HG02610 (cell line): ENCODE data around the gene FIGN.

Experiments
- ATAC-seq: cut with Tn5 transposase; IDR thresholded peaks from one replicate; pipeline ENCODE4 v1.9.1; 2021; ENCODE audit warnings: mild to moderate bottlenecking, moderate library complexity; ENCODE audit not compliant: unreplicated experiment

Gene FIGN

GRCh38 chr2:163737190-163737439 is 1.3 kb upstream of the FIGN start:
- ATAC-seq: no peak

GRCh38 chr2:163736433-163737189 is 803 bp upstream of the FIGN start:
- ATAC-seq: no peak

DNA sequence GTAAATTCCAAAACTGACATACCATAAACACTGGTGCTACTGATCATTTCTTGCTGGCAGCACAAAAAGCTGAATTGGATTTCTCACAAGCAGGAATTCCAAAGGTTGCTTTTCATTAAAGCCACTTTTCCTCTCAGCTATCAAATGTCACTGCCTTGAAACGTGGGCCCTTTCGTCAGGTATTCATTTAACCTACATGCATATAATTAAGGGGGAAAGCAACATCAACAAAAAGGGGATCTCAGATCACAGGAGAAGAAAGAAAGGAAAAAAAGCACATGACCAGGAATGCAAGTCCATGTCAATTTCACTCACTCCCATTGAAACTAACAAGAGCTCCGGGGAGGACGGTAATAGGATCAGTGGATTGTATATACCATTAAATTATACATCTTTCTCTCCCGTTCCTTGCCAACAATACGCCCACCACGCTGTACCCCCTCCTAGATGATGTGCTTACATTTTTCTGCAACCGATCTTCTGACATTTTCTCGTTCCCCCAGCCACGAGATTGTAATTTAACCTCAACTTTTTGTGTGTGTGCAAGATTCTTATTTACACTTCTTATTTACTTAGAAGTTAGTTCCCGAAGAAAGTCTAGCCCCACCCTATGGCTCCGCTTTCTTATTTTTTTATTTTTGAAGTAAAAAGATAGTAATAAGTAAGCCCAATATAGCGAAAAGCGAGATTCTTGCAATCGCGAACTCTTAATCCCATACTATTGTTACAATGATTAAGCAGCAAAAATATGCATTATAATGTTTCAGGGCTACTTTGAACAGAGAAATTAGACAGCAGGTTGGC is 725 bp downstream of the FIGN start:
- no peak for ATAC-seq

GRCh38 chr2:163734401-163734800 is 1.4 kb downstream of the FIGN start:
- no peak for ATAC-seq

- ATAC-seq: no peak
Observed at GRCh38 chr2:163733956-163734355, 1.9 kb downstream of the FIGN start.

GRCh38 chr2:163733301-163733938 is 2.4 kb downstream of the FIGN start:
- no peak for ATAC-seq

DNA sequence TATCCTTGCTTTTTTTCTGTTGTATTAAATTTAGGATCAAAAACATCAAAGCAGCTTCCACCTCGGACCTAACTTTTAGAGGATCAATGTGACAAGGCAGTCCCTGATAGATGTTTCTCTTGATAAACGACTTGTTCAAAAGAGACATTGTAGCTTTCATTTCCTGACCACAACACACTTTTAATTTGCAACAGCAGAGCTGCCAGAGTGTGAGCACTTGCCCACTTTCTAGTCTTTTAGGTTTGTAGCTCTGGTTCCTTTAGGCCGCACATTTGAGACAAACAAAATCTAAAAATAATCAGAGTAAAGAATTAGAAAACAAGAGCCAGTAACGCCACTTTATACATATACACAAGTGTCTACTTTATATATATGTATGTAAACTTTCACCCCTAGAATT is 3.1 kb downstream of the FIGN start:
- no peak for ATAC-seq

- ATAC-seq: no peak
Observed at GRCh38 chr2:163731735-163732134, 4.1 kb downstream of the FIGN start.

GRCh38 chr2:163730556-163730955 is 5.3 kb downstream of the FIGN start:
- no peak for ATAC-seq

DNA sequence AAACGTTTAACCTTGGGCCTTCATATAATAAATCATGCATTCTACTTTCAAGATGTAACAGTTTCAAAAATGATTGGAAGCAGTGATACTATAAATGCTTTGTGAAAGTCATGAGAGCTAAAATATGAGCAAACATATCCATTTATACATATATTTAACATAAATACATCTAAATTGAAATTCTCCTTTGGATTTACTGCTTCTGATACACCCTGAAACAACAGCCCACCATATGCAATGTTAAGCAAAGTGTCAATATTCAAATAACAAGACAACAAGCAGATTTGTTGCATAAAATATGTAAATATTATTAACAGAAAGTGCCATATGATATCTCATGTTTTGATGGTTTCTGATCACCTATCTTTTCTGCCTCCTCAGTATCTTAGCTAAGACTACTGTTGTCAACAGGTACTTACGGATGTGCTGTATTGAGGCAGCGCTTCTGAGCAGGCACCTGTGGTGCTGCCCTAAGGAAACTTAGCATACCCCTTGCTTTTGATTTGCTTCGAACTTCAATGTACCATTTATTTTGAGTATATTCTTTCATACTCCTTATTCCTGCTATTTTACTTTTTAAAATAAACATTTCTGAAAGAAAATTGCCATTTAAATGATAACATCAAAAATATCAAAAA is 6.1 kb downstream of the FIGN start:
- ATAC-seq: no peak

DNA sequence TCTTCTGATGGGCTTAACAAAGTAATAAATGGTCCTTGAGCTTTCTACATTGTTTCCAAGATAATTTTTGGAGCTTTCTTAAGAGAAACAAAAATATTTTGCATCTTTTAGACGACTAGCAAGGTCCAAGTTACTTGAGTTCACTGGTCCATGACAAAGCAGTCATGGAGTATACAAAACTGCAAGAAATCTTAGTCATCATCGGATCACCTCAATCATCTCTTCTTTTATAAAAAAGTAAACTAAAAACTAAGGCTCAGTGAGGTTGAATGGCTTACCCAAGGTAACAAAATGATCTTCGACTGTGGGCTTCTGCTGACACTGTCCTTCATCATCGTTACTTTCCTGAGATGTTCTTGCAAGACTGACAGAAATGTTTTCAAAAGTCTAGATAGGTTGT is 11.9 kb downstream of the FIGN start:
- no peak for ATAC-seq

- ATAC-seq: no peak
Observed at GRCh38 chr2:163723348-163723747, 12.5 kb downstream of the FIGN start.

- ATAC-seq: no peak
Observed at GRCh38 chr2:163719331-163719730, 16.5 kb downstream of the FIGN start.

- ATAC-seq: no peak
Observed at GRCh38 chr2:163717993-163718680, 17.7 kb downstream of the FIGN start.

DNA sequence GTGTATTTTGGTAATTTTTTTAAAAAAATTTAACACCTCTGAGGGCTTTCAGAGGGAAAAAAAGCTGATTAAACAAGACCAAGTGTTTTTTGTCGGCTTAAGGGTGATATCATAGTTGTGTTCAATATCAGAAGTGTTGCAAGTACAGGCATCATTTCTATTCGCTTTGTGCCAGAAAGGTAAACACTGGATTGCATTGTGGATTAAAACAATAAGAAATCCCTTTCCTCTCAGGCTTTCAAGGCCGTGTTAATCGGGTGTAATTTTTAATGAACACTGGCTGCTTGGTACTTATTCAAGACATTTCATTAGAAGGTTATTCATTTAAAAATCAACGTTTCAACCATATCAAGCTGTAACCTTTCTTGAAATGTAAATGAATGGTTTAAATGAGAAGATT is 18.3 kb downstream of the FIGN start:
- no peak for ATAC-seq

DNA sequence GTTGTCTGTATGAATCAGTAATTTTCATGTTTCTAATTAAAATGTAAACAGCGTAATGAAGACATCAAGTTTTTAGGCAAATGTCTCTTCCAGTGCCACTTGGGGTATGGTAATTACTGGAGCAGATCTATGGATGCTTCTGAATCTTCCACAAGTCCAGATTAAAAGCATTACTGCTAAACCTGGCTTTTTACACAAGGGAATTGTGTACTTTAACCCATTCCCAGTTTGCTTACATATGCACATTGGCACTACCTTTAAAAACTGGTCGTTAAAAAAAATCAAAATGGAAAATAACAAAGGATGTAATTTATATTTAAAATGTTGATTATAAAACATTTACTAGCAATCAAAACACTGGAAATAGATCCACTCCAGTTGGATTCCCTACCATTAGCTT is 19.7 kb downstream of the FIGN start:
- no peak for ATAC-seq

GRCh38 chr2:163715668-163716067 is 20.1 kb downstream of the FIGN start:
- no peak for ATAC-seq

DNA sequence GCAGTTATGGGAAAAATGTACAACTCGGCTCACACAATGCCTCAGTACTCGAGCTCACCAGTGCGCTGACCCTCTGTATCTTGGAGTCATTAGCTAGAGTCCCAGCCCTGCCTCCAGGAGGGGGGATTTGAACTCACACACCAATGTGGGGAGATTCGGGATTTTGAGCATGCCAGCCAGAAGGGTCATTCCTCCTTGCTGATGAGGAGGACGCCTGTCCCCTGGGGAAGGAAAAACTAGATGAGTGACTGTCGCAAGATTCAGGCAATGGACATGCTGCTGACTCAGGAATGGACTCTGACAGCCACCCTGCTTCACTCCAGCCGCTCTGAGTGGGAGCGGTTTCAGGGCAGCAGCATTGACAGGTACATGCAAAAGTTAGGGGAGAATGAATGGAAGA is 20.6 kb downstream of the FIGN start:
- no peak for ATAC-seq

GRCh38 chr2:163713534-163714311 is 22.1 kb downstream of the FIGN start:
- ATAC-seq: no peak

DNA sequence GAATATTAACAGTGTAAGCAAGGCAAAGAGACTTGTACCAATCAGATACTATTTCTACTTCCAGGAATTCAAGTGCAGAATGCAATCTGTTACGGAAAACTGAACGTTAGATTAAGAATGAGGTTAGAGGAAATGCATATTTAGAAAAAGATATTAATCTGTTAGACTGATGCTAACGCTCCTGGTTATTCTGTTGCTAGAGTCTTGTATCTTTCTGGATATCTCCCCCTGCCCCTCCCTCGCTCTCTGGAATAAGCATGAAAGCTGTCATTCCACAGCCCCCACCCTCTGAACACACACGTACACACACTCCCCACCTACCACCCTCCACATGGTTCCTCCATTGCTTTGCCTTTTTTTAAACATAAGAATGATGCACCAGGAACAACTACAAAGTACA is 24.1 kb downstream of the FIGN start:
- ATAC-seq: no peak
